Activated CD8-positive, alpha-beta T cell treated with anti-CD3 and anti-CD28 coated beads for 36 hours (primary cell): ENCODE results near the gene SANBR. TPM values are rescaled to one million over a fixed set of nuclear protein-coding genes. Genes with fewer than 3 reads are reported as not detected.

Experiments used
- ATAC-seq: fragments of 200-7000 bp; cut with Tn5 transposase; one replicate; pipeline ENCODE4 v1.10.0; 2021; ENCODE audit warnings: mild to moderate bottlenecking, moderate library complexity
- CTCF ChIA-PET: fragments of 350-600 bp; sonication (Branson Sonifier 250); formaldehyde crosslinking; loops from one replicate; lab custom pipeline; 2021; ENCODE audit warnings: antibody characterized with exemption; lab: Charles Lee
- POLR2A ChIA-PET: fragments of 350-600 bp; sonication (Branson Sonifier 250); formaldehyde crosslinking; loops from one replicate; lab custom pipeline; 2021; ENCODE audit warnings: antibody characterized with exemption; lab: Charles Lee
- DNase-seq: peaks from one replicate; pipeline ENCODE4 v3.0.0-alpha.2; 2020
- H3K27ac Mint-ChIP-seq: one replicate; pipeline ENCODE4 v1.8.0; 2021; ENCODE audit warnings: mild to moderate bottlenecking, mixed read lengths
- H3K27me3 Mint-ChIP-seq: one replicate; pipeline ENCODE4 v1.8.0; 2021; ENCODE audit warnings: mixed read lengths
- H3K36me3 Mint-ChIP-seq: one replicate; pipeline ENCODE4 v1.8.0; 2021; ENCODE audit warnings: low read depth, mixed read lengths
- H3K4me1 Mint-ChIP-seq: one replicate; pipeline ENCODE4 v1.8.0; 2021; ENCODE audit warnings: low read depth, mixed read lengths
- H3K4me3 Mint-ChIP-seq: one replicate; pipeline ENCODE4 v1.8.0; 2021; ENCODE audit warnings: mild to moderate bottlenecking, moderate library complexity, mixed read lengths
- H3K9me3 Mint-ChIP-seq: one replicate; pipeline ENCODE4 v1.8.0; 2021; ENCODE audit warnings: mixed read lengths
- intact Hi-C: fragments of 100-400 bp; cut with micrococcal nuclease; formaldehyde crosslinking; loops from one replicate; pipeline ENCODE4 v1.10.0; 2022
- total RNA-seq, 2 experiments: library from RNA; stranded (reverse); gene quantifications; one replicate each; pipeline ENCODE4 v1.2.3, GENCODE V29; 2021
- TF ChIP-seq, protein P1 (sequence below): fragments of 200-600 bp; IDR thresholded peaks from one replicate; pipeline ENCODE4 v1.8.0; 2022; ENCODE audit warnings: antibody characterized with exemption, mild to moderate bottlenecking

The SANBR gene
- total RNA-seq, 2 experiments from 2014 or later: 0.97 to 1.3 TPM

GRCh38 chr2:61100801-61101200 lies 35.1 kb downstream of the SANBR start:
- ChIA-PET POLR2A (no interaction called here), CTCF (interaction anchor here (1.0 kb wide), 1 partner anchor 25 kb away, joined by 3 read pairs; no protein-coding TSS in a partner anchor)
- TF ChIP-seq, protein P1, sequence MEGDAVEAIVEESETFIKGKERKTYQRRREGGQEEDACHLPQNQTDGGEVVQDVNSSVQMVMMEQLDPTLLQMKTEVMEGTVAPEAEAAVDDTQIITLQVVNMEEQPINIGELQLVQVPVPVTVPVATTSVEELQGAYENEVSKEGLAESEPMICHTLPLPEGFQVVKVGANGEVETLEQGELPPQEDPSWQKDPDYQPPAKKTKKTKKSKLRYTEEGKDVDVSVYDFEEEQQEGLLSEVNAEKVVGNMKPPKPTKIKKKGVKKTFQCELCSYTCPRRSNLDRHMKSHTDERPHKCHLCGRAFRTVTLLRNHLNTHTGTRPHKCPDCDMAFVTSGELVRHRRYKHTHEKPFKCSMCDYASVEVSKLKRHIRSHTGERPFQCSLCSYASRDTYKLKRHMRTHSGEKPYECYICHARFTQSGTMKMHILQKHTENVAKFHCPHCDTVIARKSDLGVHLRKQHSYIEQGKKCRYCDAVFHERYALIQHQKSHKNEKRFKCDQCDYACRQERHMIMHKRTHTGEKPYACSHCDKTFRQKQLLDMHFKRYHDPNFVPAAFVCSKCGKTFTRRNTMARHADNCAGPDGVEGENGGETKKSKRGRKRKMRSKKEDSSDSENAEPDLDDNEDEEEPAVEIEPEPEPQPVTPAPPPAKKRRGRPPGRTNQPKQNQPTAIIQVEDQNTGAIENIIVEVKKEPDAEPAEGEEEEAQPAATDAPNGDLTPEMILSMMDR: no peak
- H3K27me3 Mint-ChIP-seq: no peaks in the 10 kb centered on the region
- ATAC-seq (no peak), DNase-seq (no peak)
- no peaks in the 10 kb centered on the region for H3K36me3 Mint-ChIP-seq
- H3K27ac Mint-ChIP-seq: no peak overlapping the region
- no peak overlapping the region for H3K4me3 Mint-ChIP-seq
- H3K4me1 Mint-ChIP-seq: no peaks in the 10 kb centered on the region
- H3K9me3 Mint-ChIP-seq: no peaks in the 10 kb centered on the region
- intact Hi-C loops: no loop called here

GRCh38 chr2:61109291-61109690 lies 43.6 kb downstream of the SANBR start:
- POLR2A ChIA-PET: interaction anchor here (0.5 kb wide), 1 partner anchor 66 kb away, joined by 4 read pairs; no protein-coding TSS in a partner anchor
- Mint-ChIP-seq H3K36me3 (no peaks in the 10 kb centered on the region), H3K4me1 (no peaks in the 10 kb centered on the region), H3K27me3 (no peaks in the 10 kb centered on the region), H3K9me3 (no peaks in the 10 kb centered on the region), H3K4me3 (no peak overlapping the region), H3K27ac (no peak overlapping the region)
- ATAC-seq: no peak
- DNase-seq: no peak
- intact Hi-C loops: no loop called here
- CTCF ChIA-PET: no interaction called here
- TF ChIP-seq, protein P1: no peak

DNA sequence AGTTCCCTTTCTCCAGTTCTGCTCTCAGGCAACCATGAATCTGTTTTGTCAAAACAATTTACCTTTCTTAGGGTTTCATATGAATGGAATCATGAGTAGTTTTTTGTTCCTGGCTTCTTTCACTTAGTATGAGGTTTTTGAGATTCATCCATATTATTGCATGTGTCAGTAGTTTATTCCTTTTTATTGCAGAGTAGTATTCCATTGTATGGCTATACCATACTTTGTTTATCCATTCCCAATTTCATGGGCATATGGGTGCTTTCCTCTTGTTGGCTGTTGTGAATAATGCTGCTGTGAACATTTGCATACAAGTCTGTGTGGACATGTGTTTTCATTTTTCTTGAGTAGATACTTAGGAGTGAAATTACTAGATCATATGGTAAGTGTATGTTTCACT lies 46.0 kb downstream of the SANBR start:
- H3K36me3 Mint-ChIP-seq: no peaks in the 10 kb centered on the region
- no peak overlapping the region for H3K27ac Mint-ChIP-seq
- no peaks in the 10 kb centered on the region for H3K4me1 Mint-ChIP-seq
- intact Hi-C loops: no loop called here
- no peak for DNase-seq
- POLR2A ChIA-PET: no interaction called here
- peaks cover 2% of the 10 kb centered on the region for H3K9me3 Mint-ChIP-seq
- no peaks in the 10 kb centered on the region for H3K27me3 Mint-ChIP-seq
- TF ChIP-seq, protein P1: no peak
- no peak overlapping the region for H3K4me3 Mint-ChIP-seq
- ATAC-seq: no peak
- CTCF ChIA-PET: no interaction called here

- Mint-ChIP-seq H3K9me3 (peaks cover 2% of the 10 kb centered on the region), H3K27ac (no peak overlapping the region), H3K4me1 (peaks cover 10% of the 10 kb centered on the region), H3K4me3 (no peak overlapping the region), H3K36me3 (no peaks in the 10 kb centered on the region), H3K27me3 (no peaks in the 10 kb centered on the region)
- POLR2A ChIA-PET: no interaction called here
- TF ChIP-seq, protein P1: no peak
- intact Hi-C loops: no loop called here
- CTCF ChIA-PET: no interaction called here
- DNase-seq (no peak), ATAC-seq (no peak)
Measured at GRCh38 chr2:61114147-61114546, 48.5 kb downstream of the SANBR start.

Other genes starting within 250 kb of the SANBR start
- 10 to 100 TPM; 84.7 to 85.3 TPM for gene REL, start 184.3 kb upstream of the SANBR start, total RNA-seq
- 10 to 100 TPM; 15.5 to 16.8 TPM for gene PEX13, start 48.2 kb upstream of the SANBR start, total RNA-seq
- 1 to 10 TPM; 7.9 to 8.7 TPM for gene PUS10, start 47.6 kb upstream of the SANBR start, total RNA-seq
- gene C2orf74, start 96.3 kb downstream of the SANBR start, total RNA-seq: 10 to 100 TPM; 13.3 to 14.0 TPM